GM12874 (cell line): Measurements from ENCODE around the gene PRR11.

ENCODE experiments used
- TF ChIP-seq, protein P1 (sequence below): IDR thresholded peaks from 2 replicates; pipeline ENCODE4 v1.5.1; 2011; ENCODE audit warnings: low read depth, mild to moderate bottlenecking, control low read depth, low read length, moderate library complexity; ENCODE audit not compliant: insufficient read depth

The PRR11 gene

DNA sequence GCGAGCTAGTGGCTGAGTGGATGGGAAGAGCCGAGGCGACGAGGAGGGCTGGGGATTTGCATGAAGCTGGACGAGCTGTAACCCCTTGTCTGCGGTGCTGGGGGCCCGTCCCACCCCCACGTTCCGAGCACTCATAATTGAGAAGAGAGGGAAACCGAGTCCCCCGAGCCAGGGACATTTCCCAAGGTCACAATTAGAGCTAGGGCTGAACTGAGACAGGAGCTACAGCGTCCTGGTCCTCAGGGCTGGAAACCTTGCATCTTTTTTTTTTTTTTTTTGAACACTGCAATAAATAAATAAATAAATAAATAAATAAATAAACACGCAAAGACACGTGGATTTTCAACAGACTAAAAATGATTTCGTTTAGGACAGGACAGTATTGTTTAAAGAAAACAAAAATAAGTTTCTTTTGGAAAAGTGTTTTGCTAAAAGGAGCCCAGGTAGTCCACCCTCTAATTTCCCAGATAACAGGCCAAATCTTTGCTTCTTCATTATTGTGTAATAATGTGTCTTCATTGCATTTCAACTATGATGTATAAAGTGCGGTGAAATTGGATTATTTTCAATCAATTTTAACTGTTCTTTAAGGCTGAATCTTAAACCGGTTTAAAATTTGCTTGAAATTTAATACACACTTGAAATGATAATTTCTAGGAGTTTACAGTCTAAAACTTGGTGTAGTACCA, 65.8 kb downstream of the PRR11 start:
- TF ChIP-seq, protein P1, sequence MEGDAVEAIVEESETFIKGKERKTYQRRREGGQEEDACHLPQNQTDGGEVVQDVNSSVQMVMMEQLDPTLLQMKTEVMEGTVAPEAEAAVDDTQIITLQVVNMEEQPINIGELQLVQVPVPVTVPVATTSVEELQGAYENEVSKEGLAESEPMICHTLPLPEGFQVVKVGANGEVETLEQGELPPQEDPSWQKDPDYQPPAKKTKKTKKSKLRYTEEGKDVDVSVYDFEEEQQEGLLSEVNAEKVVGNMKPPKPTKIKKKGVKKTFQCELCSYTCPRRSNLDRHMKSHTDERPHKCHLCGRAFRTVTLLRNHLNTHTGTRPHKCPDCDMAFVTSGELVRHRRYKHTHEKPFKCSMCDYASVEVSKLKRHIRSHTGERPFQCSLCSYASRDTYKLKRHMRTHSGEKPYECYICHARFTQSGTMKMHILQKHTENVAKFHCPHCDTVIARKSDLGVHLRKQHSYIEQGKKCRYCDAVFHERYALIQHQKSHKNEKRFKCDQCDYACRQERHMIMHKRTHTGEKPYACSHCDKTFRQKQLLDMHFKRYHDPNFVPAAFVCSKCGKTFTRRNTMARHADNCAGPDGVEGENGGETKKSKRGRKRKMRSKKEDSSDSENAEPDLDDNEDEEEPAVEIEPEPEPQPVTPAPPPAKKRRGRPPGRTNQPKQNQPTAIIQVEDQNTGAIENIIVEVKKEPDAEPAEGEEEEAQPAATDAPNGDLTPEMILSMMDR = no peak

- TF ChIP-seq, protein P1 = no peak
Measured at GRCh38 chr17:59223813-59224212, 68.3 kb downstream of the PRR11 start.

DNA sequence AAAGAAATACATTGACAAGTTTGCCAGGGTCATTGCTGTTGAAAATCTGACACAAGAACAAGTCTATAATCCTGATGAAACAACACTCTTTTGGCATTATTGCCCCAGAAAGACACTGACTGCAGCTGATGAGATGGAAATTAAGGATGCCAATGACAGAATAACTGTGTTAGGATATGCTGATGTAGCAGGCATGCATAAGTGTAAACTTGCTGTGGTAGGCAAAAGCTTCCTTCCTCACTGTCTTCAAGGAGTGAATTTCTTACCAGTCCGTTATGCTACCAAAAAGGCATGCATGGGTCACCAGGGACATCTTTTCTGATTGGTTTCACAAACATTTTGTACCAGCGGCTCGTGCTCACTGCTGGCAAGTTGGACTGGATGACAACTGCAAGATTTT, 75.2 kb downstream of the PRR11 start:
- TF ChIP-seq, protein P1 = no peak

- TF ChIP-seq, protein P1 = no peak
Measured at GRCh38 chr17:59234631-59235030, 79.1 kb downstream of the PRR11 start.

- TF ChIP-seq, protein P1 = no peak
Measured at GRCh38 chr17:59238906-59239305, 83.4 kb downstream of the PRR11 start.

GRCh38 chr17:59244081-59244480, 88.5 kb downstream of the PRR11 start:
- TF ChIP-seq, protein P1 = no peak
